Smooth muscle cell (in vitro differentiated cells): ENCODE data around the gene DDX41. TPM values are rescaled to one million over a fixed set of nuclear protein-coding genes. Genes with fewer than 3 reads are reported as not detected.
A peak's percentile ranks its signal among the peaks of the same experiment; 100 is the strongest.

Source experiments
- DNase-seq: peaks from one replicate; lab custom pipeline; 2025; ENCODE audit not compliant: unreplicated experiment; lab: John Stamatoyannopoulos, UW
- H2AFZ ChIP-seq: fragments of 200-600 bp; sonication (generic); 2 replicates; pipeline ENCODE4 v1.6.0; 2016; ENCODE audit warnings: antibody characterized with exemption, low read depth, mild to moderate bottlenecking
- H3F3A ChIP-seq: fragments of 200-600 bp; sonication (generic); 2 replicates; pipeline ENCODE4 v1.6.0; 2017; ENCODE audit warnings: antibody characterized with exemption, low read depth
- H3K27ac ChIP-seq: fragments of 200-600 bp; sonication (generic); 2 replicates; pipeline ENCODE4 v1.5.1; 2016; ENCODE audit warnings: low read depth, mild to moderate bottlenecking
- H3K27me3 ChIP-seq: fragments of 200-600 bp; sonication (generic); 2 replicates; pipeline ENCODE4 v1.6.1; 2016; ENCODE audit warnings: low read depth, mild to moderate bottlenecking
- H3K36me3 ChIP-seq: fragments of 200-600 bp; sonication (generic); 2 replicates; pipeline ENCODE4 v1.5.1; 2016; ENCODE audit warnings: low read depth
- H3K4me1 ChIP-seq: fragments of 200-600 bp; sonication (generic); 2 replicates; pipeline ENCODE4 v1.5.1; 2016; ENCODE audit warnings: low read depth
- H3K4me2 ChIP-seq: fragments of 200-600 bp; sonication (generic); 2 replicates; pipeline ENCODE4 v1.6.0; 2016; ENCODE audit warnings: mild to moderate bottlenecking
- H3K4me3 ChIP-seq: fragments of 200-600 bp; sonication (generic); 2 replicates; pipeline ENCODE4 v1.5.1; 2016; ENCODE audit warnings: mild to moderate bottlenecking
- H3K79me2 ChIP-seq: fragments of 200-600 bp; sonication (generic); 2 replicates; pipeline ENCODE4 v1.6.0; 2016; ENCODE audit warnings: low read depth, mild to moderate bottlenecking
- H3K9ac ChIP-seq: fragments of 200-600 bp; sonication (generic); 2 replicates; pipeline ENCODE4 v1.6.0; 2016; ENCODE audit warnings: low read depth
- H3K9me3 ChIP-seq: fragments of 200-600 bp; sonication (generic); replicated peaks from 2 replicates; pipeline ENCODE4 v1.5.1; 2016; ENCODE audit warnings: low read depth
- H4K20me1 ChIP-seq: fragments of 200-600 bp; sonication (generic); 2 replicates; pipeline ENCODE4 v1.6.0; 2016; ENCODE audit warnings: low read depth
- CTCF ChIP-seq: fragments of 200-600 bp; sonication (generic); IDR thresholded peaks from 2 replicates; pipeline ENCODE4 v1.5.1; 2017; ENCODE audit warnings: borderline replicate concordance, mild to moderate bottlenecking, antibody characterized with exemption; ENCODE audit not compliant: insufficient read depth, poor library complexity, severe bottlenecking
- WGBS: methylation state at CpG from one replicate; pipeline ENCODE4 v1.1.7; 2016; ENCODE audit warnings: low lambda C conversion rate; 5-methylcytosine and 5-hydroxymethylcytosine counted together
- polyA plus RNA-seq: library from polyadenylated mRNA; unstranded; fragments of >200 nt; fragmentation: Nextera tagmentation; extraction: Ambion mirVana; gene quantifications from 2 replicates; pipeline ENCODE4 v1.2.1, GENCODE V29; 2016
- total RNA-seq: library from RNA; depleted of rRNA; stranded (reverse); fragments of >200 nt; gene quantifications from 2 replicates; pipeline ENCODE4 v1.2.3, GENCODE V29; 2014

The DDX41 gene
- total and polyA plus RNA-seq, 2 experiments from 2014 or later = 72.5 to 90.0 TPM

DNA sequence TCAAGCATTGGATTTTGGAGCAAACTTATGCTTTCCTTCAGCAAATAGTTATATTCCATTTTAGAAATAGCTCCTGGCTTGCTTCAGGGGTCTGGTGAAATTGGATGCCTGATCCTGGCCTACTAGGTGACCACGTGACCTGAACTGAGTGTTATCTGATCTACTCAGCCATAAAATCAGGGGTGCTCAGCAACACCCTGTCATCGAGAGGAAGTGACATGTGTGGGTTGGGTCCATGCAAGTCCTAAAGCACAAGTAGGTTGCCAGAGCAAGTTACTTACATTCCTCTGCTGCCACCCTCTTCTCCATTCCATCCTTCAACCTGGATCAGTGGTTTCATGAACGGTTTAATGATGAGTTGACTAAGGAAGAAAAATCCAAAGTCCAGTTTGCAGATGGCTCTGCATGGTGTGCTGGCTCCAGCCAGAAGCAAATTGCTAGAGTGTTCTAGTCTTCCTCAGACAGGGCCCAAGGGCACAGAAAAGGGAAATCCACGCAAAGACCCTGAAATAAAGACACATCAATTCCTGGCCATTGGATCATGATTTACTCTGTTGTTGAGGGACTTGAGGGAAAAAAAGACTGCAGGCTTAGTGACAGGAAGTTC, 40.4 kb upstream of the DDX41 start:
- no peak overlapping the region for H3K9ac ChIP-seq
- no peak for TF ChIP-seq CTCF
- no peaks in the 10 kb centered on the region for H3F3A ChIP-seq
- no peaks in the 10 kb centered on the region for H3K27me3 ChIP-seq
- WGBS = 52% methylated on average over 4 of the region's 4 CpGs
- no peaks in the 10 kb centered on the region for H3K36me3 ChIP-seq
- no peak for DNase-seq
- no peak overlapping the region for H2AFZ ChIP-seq
- peaks cover 17% of the 10 kb centered on the region for H4K20me1 ChIP-seq
- H3K27ac ChIP-seq = no peak overlapping the region
- H3K4me3 ChIP-seq = no peak overlapping the region
- H3K4me1 ChIP-seq = peaks cover 19% of the 10 kb centered on the region
- H3K79me2 ChIP-seq = peaks cover 26% of the 10 kb centered on the region
- no peak overlapping the region for H3K4me2 ChIP-seq
- H3K9me3 ChIP-seq = no peaks in the 10 kb centered on the region

DNA sequence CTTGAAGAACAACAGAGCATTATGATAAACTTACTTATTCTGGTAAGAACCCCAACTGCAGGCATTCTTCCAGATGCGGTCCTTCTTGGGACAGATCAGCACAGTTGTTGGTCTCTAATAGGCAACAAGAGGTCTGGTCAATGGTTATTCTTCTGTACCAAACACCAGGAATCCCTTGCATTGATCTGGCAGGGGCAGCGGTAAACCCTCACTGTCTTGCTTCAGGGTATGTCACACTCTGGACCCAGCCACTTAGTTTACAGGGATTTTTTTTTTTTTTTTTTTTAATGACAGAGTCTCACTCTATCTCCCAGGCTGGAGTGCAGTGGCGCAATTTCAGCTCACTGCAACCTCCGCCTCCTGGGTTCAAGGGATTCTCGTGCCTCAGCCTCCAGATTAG, 38.9 kb upstream of the DDX41 start:
- H3K27me3 ChIP-seq = no peaks in the 10 kb centered on the region
- no peak for TF ChIP-seq CTCF
- WGBS = 93% methylated on average over 5 of the region's 5 CpGs

DNA sequence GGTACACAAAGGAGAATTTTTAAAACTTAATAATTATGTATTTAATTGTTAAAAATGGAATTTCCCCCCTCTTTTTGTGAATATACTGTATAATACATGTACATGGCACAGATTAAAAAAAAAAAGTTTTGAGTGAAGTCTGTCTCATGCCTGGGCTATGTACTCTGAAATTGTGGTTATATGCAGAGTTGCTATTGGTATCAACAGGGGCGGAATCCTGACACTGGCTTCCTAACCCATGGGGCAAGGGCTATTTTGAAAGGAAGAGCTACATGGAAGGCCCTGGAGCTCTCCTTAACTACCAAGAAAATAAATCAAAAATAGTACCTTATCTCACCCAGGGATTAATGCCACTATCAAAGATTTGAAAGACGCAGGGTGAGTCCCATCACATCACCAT, 38.5 kb upstream of the DDX41 start:
- WGBS = 100% methylated on average over 2 of the region's 2 CpGs
- Histone ChIP-seq H4K20me1 (peaks cover 36% of the 10 kb centered on the region), H3K27me3 (no peaks in the 10 kb centered on the region), H3K4me1 (peaks cover 19% of the 10 kb centered on the region), H3K4me2 (peak overlapping the region; percentile 86), H3K27ac (no peak overlapping the region), H3K36me3 (no peaks in the 10 kb centered on the region), H3K9me3 (no peaks in the 10 kb centered on the region), H3K79me2 (peaks cover 45% of the 10 kb centered on the region), H3F3A (no peaks in the 10 kb centered on the region), H3K4me3 (peak overlapping the region; percentile 89), H2AFZ (no peak overlapping the region), H3K9ac (no peak overlapping the region)
- DNase-seq = no peak
- no peak for TF ChIP-seq CTCF

More for the DNA sequence above, 38.9 kb upstream of the DDX41 start:
- Histone ChIP-seq H3K4me3 (no peak overlapping the region), H3K9ac (no peak overlapping the region), H3F3A (no peaks in the 10 kb centered on the region), H3K4me1 (peaks cover 19% of the 10 kb centered on the region), H3K27ac (no peak overlapping the region), H3K36me3 (no peaks in the 10 kb centered on the region), H2AFZ (no peak overlapping the region), H3K9me3 (no peaks in the 10 kb centered on the region), H3K4me2 (no peak overlapping the region), H4K20me1 (peaks cover 32% of the 10 kb centered on the region), H3K79me2 (peaks cover 41% of the 10 kb centered on the region)
- DNase-seq = no peak
